Measurements from ENCODE around the gene PFKFB2.

PFKFB2 gene

DNA sequence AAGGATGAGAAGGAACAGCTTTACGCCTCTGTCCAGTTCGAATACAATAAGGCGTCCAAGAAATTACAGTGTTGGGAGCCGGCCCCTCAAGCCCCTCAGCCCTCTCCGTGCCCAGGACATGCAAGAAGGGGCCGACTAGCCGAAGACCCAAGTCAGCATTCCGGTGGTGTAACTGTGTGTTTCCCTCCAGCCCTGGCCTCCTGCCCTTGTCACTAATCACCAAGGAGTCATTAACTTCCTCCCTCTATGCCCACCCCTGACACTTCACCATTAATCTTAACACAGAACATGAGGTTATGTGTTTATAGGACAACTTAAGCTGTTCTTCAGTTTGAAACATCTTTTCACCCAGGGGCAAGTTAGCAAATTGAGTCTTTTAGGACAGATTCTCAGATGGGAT is 19.2 kb downstream of the PFKFB2 start:
- no peak overlapping the region for H3K4me3 ChIP-seq (ENCODE audit: low read depth, low read length)
- no peak for TF ChIP-seq CTCF (IDR thresholded peaks at IDR 0.05; ENCODE audit: low read depth, low read length, missing control alignments)
- no peak for DNase-seq (ENCODE audit: low read depth)

DNA sequence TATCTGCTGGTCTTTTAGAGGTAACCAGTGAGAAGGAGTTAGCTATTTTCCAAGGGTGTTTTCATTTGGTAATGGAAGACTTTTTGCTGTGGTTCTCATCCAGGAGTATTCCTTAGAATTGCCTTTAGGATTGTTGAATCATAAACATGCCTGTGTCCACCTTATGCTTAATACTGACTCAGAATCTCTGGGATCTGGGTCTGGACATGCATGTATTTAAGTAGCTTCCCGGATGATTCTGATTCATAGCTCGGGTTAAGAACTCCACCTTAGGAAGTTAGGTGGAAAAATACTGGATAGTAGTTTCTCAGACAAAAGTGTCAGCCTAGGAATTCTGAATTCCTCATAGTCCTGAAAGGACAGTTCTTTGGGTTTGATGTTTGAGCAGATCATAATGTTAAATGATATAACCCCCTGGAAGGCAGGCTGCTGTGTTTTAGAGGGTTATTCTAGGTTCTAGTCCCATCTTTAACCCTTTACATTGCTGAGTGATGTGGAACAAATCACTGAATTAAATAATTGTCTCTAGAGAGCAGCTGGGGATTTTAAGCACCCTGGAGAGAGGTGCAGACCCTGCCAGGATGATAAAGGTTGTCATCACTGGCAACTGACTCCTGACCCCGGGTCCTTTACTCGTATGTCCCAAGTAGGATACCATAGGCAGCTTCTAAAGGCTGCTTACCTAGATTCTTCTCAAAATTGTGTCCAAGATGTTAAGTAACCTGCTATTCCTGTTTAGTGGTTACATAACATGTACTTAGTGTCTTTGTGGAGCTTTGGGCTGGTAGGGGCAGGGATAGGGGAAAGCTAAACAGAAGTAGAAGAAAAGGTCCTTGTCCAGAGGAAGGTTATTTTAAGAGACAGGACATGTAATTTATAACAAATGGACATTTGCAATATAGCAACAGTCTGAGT is 21.1 kb downstream of the PFKFB2 start:
- no peak for DNase-seq (ENCODE audit: low read depth)
- no peak for TF ChIP-seq CTCF (IDR thresholded peaks at IDR 0.05; ENCODE audit: low read depth, low read length, missing control alignments)
- no peak overlapping the region for H3K4me3 ChIP-seq (ENCODE audit: low read depth, low read length)

DNA sequence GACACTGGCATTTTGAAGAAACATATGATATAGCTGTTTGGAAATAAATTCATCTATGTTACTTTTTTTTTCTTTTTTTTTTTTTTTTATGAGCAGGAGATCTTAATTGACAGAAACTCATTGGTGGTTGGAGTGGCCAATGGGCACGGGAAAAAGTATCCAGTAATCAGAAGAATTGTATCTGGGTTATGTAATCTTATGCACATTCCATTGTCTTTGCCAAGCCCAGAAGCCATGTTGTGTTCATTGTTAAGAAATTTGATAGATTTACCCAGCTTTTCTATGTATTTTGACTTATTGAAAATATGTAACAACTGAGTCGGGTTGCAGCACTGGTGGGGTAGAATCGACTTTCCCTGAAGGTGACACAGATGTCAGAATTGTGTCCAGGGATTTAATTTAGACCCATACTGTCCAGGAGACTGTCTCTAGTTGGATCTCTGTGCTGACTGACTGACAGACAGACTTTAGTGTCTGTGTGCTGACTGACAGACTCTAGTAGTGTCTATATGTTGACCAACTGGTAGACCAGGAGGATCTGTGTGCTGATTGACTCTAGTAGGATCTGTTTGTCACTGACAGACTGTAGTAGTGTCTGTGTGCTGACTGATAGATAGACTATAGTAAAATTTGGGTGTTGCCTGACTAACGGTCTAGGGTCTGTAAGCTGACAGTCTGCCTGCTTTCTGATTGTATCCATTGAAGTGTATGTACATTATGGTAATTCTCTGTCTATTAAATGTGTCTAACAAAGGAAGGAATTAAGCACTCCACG is 23.3 kb downstream of the PFKFB2 start:
- DNase-seq (ENCODE audit: low read depth) = no peak
- no peak overlapping the region for H3K4me3 ChIP-seq (ENCODE audit: low read depth, low read length)
- no peak for TF ChIP-seq CTCF (IDR thresholded peaks at IDR 0.05; ENCODE audit: low read depth, low read length, missing control alignments)

GRCh38 chr1:207077012-207077411 is 23.9 kb downstream of the PFKFB2 start:
- no peak overlapping the region for H3K4me3 ChIP-seq (ENCODE audit: low read depth, low read length)
- DNase-seq (ENCODE audit: low read depth) = no peak
- TF ChIP-seq CTCF (IDR thresholded peaks at IDR 0.05; ENCODE audit: low read depth, low read length, missing control alignments) = no peak

DNA sequence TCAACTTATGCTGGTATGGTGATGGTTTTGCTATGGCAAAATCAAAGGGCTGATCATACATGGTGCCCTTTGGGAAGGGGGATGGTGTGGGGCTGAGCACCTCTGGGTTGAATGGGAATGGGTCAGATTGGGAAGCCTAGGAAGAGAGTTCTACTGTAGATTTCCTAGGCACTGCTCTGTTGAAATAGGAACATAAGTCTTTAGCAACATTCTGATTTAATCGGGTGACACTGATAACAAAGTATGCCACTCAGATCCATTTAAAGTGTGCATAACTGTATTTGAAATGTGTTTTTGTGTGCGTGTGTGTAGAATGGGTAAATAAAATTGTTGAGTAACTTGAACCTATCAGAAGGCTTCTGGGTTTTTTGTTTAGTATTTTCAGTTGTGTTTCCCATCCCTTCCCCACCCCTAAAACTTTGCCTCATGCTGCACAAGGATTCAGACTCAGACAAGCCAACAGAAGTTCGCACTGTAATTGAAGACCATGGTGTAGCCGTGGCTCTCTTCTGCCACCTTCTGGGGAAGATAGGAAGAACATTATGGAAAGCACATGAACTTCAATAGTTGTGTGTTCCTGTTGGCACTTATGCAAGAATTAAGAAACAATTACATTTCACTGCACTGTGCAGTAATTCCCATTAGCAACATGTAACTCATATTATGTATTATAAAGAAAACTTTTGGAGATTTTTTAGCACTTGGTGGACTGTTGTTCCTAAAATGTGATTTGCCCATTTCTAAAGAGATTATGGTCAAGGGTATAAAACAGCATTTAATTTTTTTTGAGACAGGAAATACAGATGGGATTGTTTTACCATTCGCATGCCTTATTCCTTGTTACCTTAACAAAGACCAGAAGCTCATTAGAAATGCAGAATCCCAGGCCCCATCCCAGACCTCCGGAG is 24.6 kb downstream of the PFKFB2 start:
- peak; percentile 85 for TF ChIP-seq CTCF (IDR thresholded peaks at IDR 0.05; ENCODE audit: low read depth, low read length, missing control alignments)
- H3K4me3 ChIP-seq (ENCODE audit: low read depth, low read length) = no peak overlapping the region
- DNase-seq (ENCODE audit: low read depth) = peak; percentile 37

GRCh38 chr1:207078578-207079132 is 25.6 kb downstream of the PFKFB2 start:
- TF ChIP-seq CTCF (IDR thresholded peaks at IDR 0.05; ENCODE audit: low read depth, low read length, missing control alignments) = no peak
- DNase-seq (ENCODE audit: low read depth) = no peak
- no peak overlapping the region for H3K4me3 ChIP-seq (ENCODE audit: low read depth, low read length)
